ENCODE measurements around the gene FBN1.

DNA sequence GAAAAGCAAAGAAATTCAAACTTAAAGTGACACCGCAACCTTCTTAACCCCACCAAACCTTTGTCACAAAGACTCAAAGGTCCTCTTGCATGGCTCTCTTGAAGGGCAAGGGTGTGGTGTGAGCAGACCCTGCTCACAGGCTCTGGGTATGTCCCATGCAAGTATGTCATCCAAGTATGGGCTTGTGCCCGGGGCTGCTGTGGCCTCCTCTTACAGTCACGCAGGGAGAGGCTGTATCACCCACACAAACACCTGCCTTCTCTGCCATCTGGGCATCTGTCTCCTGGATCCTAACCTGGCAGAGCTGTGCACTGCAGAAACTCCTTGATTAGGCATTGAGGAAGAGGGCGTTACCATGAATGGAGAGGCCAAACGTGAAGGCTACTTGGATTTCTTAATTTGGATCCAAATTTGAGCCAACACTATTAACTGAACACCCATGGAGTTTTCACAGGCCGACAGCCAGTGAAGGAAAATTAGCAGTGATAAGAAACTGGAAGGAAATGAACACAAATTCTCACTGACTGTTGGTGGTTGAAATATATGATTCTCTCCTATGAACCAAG, 167.6 kb downstream of the FBN1 start:
- TF ChIP-seq POLR2A (IDR thresholded peaks at IDR 0.05; ENCODE audit: low read length) (no peak), GATA1 (IDR thresholded peaks at IDR 0.05; ENCODE audit: low read depth, low read length) (no peak)
